OCI-LY1 (cell line): ENCODE measurements around the gene GSKIP.

ENCODE experiments used
- H2AFZ ChIP-seq: fragments of 200-600 bp; sonication (generic), shearing (Covaris generic); 2 replicates; pipeline ENCODE4 v1.6.0; 2014; ENCODE audit warnings: antibody characterized with exemption, mild to moderate bottlenecking, low read length
- H3F3A ChIP-seq: fragments of 200-600 bp; sonication (generic), shearing (Covaris generic); 2 replicates; pipeline ENCODE4 v1.6.0; 2014; ENCODE audit warnings: mild to moderate bottlenecking, antibody characterized with exemption, low read length, moderate library complexity; ENCODE audit not compliant: insufficient read depth
- H3K27ac ChIP-seq: fragments of 200-600 bp; sonication (generic); 2 replicates; pipeline ENCODE4 v1.5.1; 2014; ENCODE audit warnings: low read length, mixed run types, mild to moderate bottlenecking, low read depth; ENCODE audit not compliant: poor library complexity, severe bottlenecking
- H3K27me3 ChIP-seq: fragments of 200-600 bp; sonication (generic); 2 replicates; pipeline ENCODE4 v1.6.0; 2014; ENCODE audit warnings: antibody characterized with exemption, mild to moderate bottlenecking, low read length, moderate library complexity; ENCODE audit not compliant: insufficient read depth
- H3K36me3 ChIP-seq: fragments of 200-600 bp; sonication (generic); 2 replicates; pipeline ENCODE4 v1.6.1; 2014; ENCODE audit warnings: mild to moderate bottlenecking, antibody characterized with exemption, low read length, moderate library complexity, mixed read lengths; ENCODE audit not compliant: insufficient read depth
- H3K4me1 ChIP-seq: fragments of 200-600 bp; sonication (generic); 2 replicates; pipeline ENCODE4 v1.5.1; 2014; ENCODE audit warnings: mild to moderate bottlenecking, low read length, moderate library complexity; ENCODE audit not compliant: insufficient read depth, severe bottlenecking
- H3K4me2 ChIP-seq: fragments of 200-600 bp; sonication (generic), shearing (Covaris generic); 2 replicates; pipeline ENCODE4 v1.6.1; 2014; ENCODE audit warnings: low read length
- H3K4me3 ChIP-seq: fragments of 200-600 bp; sonication (generic); 2 replicates; pipeline ENCODE4 v1.5.1; 2014; ENCODE audit warnings: low read length, low read depth, mild to moderate bottlenecking, mixed read lengths; ENCODE audit not compliant: poor library complexity, severe bottlenecking
- H3K79me2 ChIP-seq: fragments of 200-600 bp; shearing (Covaris generic); 2 replicates; pipeline ENCODE4 v1.6.1; 2016; ENCODE audit warnings: mixed run types, low read length, mixed read lengths; ENCODE audit not compliant: insufficient read depth
- H3K9ac ChIP-seq: fragments of 200-600 bp; sonication (generic), shearing (Covaris generic); 2 replicates; pipeline ENCODE4 v1.6.1; 2014; ENCODE audit warnings: mild to moderate bottlenecking, low read length, mixed read lengths
- H3K9me2 ChIP-seq: fragments of 200-600 bp; sonication (generic), shearing (Covaris generic); 2 replicates; pipeline ENCODE4 v1.6.1; 2014; ENCODE audit warnings: low read depth, mild to moderate bottlenecking, low read length, mixed read lengths
- H3K9me3 ChIP-seq: fragments of 200-600 bp; shearing (Covaris generic); 2 replicates; pipeline ENCODE4 v1.6.1; 2014; ENCODE audit warnings: low read length, mixed read lengths
- H4K20me1 ChIP-seq: fragments of 200-600 bp; sonication (generic), shearing (Covaris generic); 2 replicates; pipeline ENCODE4 v1.6.0; 2016; ENCODE audit warnings: mild to moderate bottlenecking, low read length; ENCODE audit not compliant: insufficient read depth
- CTCF ChIP-seq: fragments of 200-600 bp; sonication (generic), shearing (Covaris generic); IDR thresholded peaks from 2 replicates; pipeline ENCODE4 v1.5.1; 2017; ENCODE audit warnings: mild to moderate bottlenecking, antibody characterized with exemption, low read length, moderate library complexity, mixed read lengths
- EZH2 ChIP-seq: fragments of 200-600 bp; sonication (generic), shearing (Covaris generic); IDR thresholded peaks from 2 replicates; pipeline ENCODE4 v1.8.0; 2017; ENCODE audit warnings: borderline replicate concordance, mixed run types, mild to moderate bottlenecking, antibody characterized with exemption, low read length, moderate library complexity, mixed read lengths

The GSKIP gene

GRCh38 chr14:96416292-96416691, 53.0 kb downstream of the GSKIP start:
- H2AFZ ChIP-seq, result no peak overlapping the region
- H3F3A ChIP-seq, result no peaks in the 10 kb centered on the region
- no peak overlapping the region for H3K27ac ChIP-seq
- no peak for TF ChIP-seq CTCF
- TF ChIP-seq EZH2, result no peak
- H3K4me2 ChIP-seq, result no peak overlapping the region
- H3K27me3 ChIP-seq, result no peaks in the 10 kb centered on the region
- H3K9me3 ChIP-seq, result no peaks in the 10 kb centered on the region
- no peaks in the 10 kb centered on the region for H3K9me2 ChIP-seq
- H3K79me2 ChIP-seq, result no peaks in the 10 kb centered on the region
- H3K9ac ChIP-seq, result no peak overlapping the region
- no peaks in the 10 kb centered on the region for H3K36me3 ChIP-seq
- H3K4me3 ChIP-seq, result no peak overlapping the region
- no peaks in the 10 kb centered on the region for H3K4me1 ChIP-seq
- H4K20me1 ChIP-seq, result no peaks in the 10 kb centered on the region

- Histone ChIP-seq H3K79me2 (no peaks in the 10 kb centered on the region), H3K4me2 (no peak overlapping the region), H3K9me2 (no peaks in the 10 kb centered on the region), H2AFZ (no peak overlapping the region), H3K36me3 (no peaks in the 10 kb centered on the region), H3K4me1 (no peaks in the 10 kb centered on the region), H4K20me1 (no peaks in the 10 kb centered on the region), H3K9me3 (no peaks in the 10 kb centered on the region), H3K9ac (no peak overlapping the region), H3K27ac (no peak overlapping the region), H3K27me3 (no peaks in the 10 kb centered on the region), H3K4me3 (no peak overlapping the region), H3F3A (no peaks in the 10 kb centered on the region)
- TF ChIP-seq CTCF (no peak), EZH2 (no peak)
Measured at GRCh38 chr14:96417254-96417653, 53.9 kb downstream of the GSKIP start.

- no peaks in the 10 kb centered on the region for H3K27me3 ChIP-seq
- H3K36me3 ChIP-seq, result no peaks in the 10 kb centered on the region
- H4K20me1 ChIP-seq, result no peaks in the 10 kb centered on the region
- H3K27ac ChIP-seq, result no peak overlapping the region
- H3K4me2 ChIP-seq, result no peak overlapping the region
- H3K9me3 ChIP-seq, result no peaks in the 10 kb centered on the region
- TF ChIP-seq CTCF (no peak), EZH2 (no peak)
- H3K9ac ChIP-seq, result no peak overlapping the region
- H3K79me2 ChIP-seq, result no peaks in the 10 kb centered on the region
- no peaks in the 10 kb centered on the region for H3K4me1 ChIP-seq
- no peaks in the 10 kb centered on the region for H3K9me2 ChIP-seq
- H2AFZ ChIP-seq, result no peak overlapping the region
- H3F3A ChIP-seq, result no peaks in the 10 kb centered on the region
- H3K4me3 ChIP-seq, result no peak overlapping the region
Measured at GRCh38 chr14:96418075-96418474, 54.7 kb downstream of the GSKIP start.
